Smooth muscle cell of bladder (primary cell): Measurements from ENCODE around the gene CFAP298. TPM values are rescaled to one million over a fixed set of nuclear protein-coding genes. Genes with fewer than 3 reads are reported as not detected.

Experiments used
- total RNA-seq: library from RNA; depleted of rRNA; stranded (reverse); fragments of >200 nt; gene quantifications from 2 replicates; pipeline ENCODE4 v1.2.3, GENCODE V29; 2014

CFAP298 gene, protein sequence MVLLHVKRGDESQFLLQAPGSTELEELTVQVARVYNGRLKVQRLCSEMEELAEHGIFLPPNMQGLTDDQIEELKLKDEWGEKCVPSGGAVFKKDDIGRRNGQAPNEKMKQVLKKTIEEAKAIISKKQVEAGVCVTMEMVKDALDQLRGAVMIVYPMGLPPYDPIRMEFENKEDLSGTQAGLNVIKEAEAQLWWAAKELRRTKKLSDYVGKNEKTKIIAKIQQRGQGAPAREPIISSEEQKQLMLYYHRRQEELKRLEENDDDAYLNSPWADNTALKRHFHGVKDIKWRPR
- 18.5 and 22.2 TPM in 2 replicates for total RNA-seq

DNA sequence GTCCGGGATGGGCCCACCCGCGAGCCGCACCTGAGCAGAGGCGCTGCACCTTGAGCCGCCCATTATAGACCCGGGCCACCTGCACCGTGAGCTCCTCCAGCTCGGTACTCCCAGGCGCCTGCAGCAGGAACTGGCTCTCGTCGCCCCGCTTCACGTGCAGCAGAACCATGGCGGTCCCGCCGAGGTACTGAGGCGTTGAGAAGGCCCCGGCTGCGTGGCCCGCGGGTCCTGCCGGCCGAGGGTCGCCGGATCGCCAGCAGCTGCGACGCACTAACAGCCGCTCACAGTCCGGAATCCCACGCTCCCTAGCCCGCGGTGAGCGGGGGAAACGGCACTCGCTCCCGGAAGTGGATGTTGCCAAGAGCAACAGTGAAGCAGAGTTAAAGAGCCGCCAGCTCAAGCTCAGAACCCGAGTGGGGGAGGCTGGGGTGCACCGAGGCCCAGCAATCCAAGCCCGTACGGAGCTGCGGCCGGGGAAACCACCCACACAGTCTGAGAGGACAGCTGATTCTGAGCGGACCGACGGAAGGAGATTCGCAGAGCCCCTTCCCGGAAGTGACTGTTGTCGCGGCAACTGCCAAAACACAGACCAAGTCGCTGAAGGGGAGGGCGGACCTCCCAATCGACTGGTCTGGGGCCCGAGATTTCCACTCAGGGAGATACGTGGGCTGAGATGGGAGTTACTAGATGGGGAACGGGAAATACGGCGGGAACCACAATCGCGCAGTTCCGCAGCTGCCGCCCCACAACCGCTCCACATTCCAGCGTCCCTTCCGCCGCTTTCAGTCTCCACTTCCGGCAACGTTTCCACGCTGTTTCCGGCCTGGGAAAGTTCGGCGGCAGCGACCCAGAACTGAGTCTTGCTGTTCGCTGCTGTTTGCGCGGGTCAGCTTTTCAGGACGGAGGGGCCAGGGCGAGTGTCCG, at the start of gene CFAP298:
Gene CFAP298, minus strand, starts transcription at position 303 of the 924 bp plus-strand sequence. Its CDS starts 134 bp downstream, at position 169.

DNA sequence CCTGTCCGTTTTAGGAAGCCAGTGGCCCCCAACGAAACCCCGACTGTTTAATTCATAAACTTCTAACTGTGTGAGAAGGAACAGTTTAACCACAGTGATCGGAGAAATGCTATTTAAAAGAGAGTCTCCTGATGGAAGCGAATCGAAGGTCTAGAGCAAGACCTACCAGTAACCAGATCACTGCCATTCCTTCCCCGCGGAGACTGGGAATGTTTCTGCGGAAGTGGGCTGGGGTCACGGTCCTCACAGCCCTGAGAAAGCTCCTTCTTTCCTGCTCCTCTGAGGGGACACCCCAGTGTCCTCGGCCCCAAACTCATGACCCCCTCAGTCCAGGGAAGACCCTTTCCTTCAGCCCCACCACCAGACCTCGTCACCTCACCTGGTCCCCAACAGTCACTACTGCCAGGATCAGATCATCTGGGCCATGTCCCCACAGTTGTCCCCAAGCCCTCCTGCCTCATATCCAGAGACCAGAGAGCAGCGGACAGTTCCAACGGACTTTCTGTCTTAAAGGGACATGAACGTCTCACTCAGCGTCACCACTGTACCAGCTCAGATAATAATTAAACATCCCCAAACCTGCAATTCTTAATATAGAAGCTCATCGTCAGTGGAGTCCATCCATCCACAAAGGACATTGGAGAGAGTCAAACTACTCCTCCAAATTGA, 27.0 kb downstream of the CFAP298 start, which contains the start of gene TCP10L:
Gene TCP10L, minus strand, starts transcription at position 482 of the 669 bp plus-strand sequence. CDS start 1,219 bp downstream, outside the sequence.

Other genes starting within 250 kb of the CFAP298 start
- 12.2 and 17.4 TPM in 2 replicates for gene URB1, start 219.4 kb downstream of the CFAP298 start, total RNA-seq
- 6.8 and 8.2 TPM in 2 replicates for gene EVA1C, start 199.7 kb downstream of the CFAP298 start, total RNA-seq
- 0.28 and 0.46 TPM in 2 replicates for gene TCP10L, start 26.9 kb downstream of the CFAP298 start, total RNA-seq
- 2.8 and 4.1 TPM in 2 replicates for gene SYNJ1, start 115.6 kb upstream of the CFAP298 start, total RNA-seq
- 20.1 and 24.9 TPM in 2 replicates for gene PAXBP1, start 159.4 kb upstream of the CFAP298 start, total RNA-seq